HCT116 (cell line): Measurements from ENCODE around the gene ZNF26. TPM values are rescaled to one million over a fixed set of nuclear protein-coding genes. Genes with fewer than 3 reads are reported as not detected.
"Not testable (repeated sequence)": the region's sequence is repeated elsewhere in the genome, so short reads cannot be mapped to it uniquely, and the experiment has no call there.

Source experiments
- ATAC-seq: fragments of 200-7000 bp; cut with Tn5 transposase; 2 replicates; pipeline ENCODE4 v1.9.1; 2020; ENCODE audit warnings: mild to moderate bottlenecking, moderate library complexity
- BruUV-seq: library from RNA; stranded (reverse); fragments of 400-500 nt; replicated peaks from 2 replicates; lab custom pipeline; 2021; lab: Mats Ljungman, UMichigan
- CTCF ChIA-PET: fragments of 300-600 bp; sonication (Branson Sonifier 250); formaldehyde crosslinking; loops from one replicate; lab custom pipeline; 2021; ENCODE audit warnings: antibody characterized with exemption; lab: Charles Lee
- POLR2A ChIA-PET: fragments of 300-600, 350-600 bp; sonication (Branson Sonifier 250); formaldehyde crosslinking; loops from one replicate; lab custom pipeline; 2021; ENCODE audit warnings: antibody characterized with exemption; lab: Charles Lee
- RAD21 ChIA-PET, 2 experiments: fragments of 300-600 bp; sonication (Branson Sonifier 250); formaldehyde crosslinking; loops; one replicate each; lab custom pipeline; 2023; ENCODE audit warnings: low total read pairs in 2 of 2; ENCODE audit not compliant: uncharacterized antibody in 2 of 2, unreplicated experiment in 2 of 2, low non-redundant PET in 1 of 2; lab: Charles Lee
- DNase-seq: peaks from one replicate; pipeline ENCODE4 v3.0.0-alpha.2; 2010; ENCODE audit warnings: low read depth, low spot score
- H2AFZ ChIP-seq: fragments of 200-600 bp; shearing (Covaris generic), sonication (generic); 2 replicates; pipeline ENCODE4 v1.6.1; 2017; ENCODE audit warnings: low read depth, mixed run types, mixed read lengths, antibody characterized with exemption, low read length; ENCODE audit not compliant: poor library complexity, severe bottlenecking
- H3K27ac ChIP-seq: 2 replicates; pipeline ENCODE4 v1.5.1; 2012; ENCODE audit warnings: low read depth, low read length
- H3K27me3 ChIP-seq: fragments of 200-600 bp; sonication (generic); 2 replicates; pipeline ENCODE4 v1.6.1; 2016; ENCODE audit warnings: mixed run types, low read length, mixed read lengths; ENCODE audit not compliant: insufficient read depth
- H3K36me3 ChIP-seq, 2 experiments: fragments of 200-500 bp in 1 of 2; fragments of 200-600 bp in 1 of 2; sonication (Bioruptor generic) in 1 of 2; sonication (generic) in 1 of 2; 2 replicates each; pipeline versions ENCODE4 v1.5.1 to v1.6.1; 2014 to 2016; ENCODE audit warnings: low read length in 2 of 2, inconsistent platforms in 1 of 2, mixed read lengths in 1 of 2, mixed run types in 1 of 2; ENCODE audit not compliant: insufficient read depth in 2 of 2, control insufficient read depth in 1 of 2
- H3K4me1 ChIP-seq, 2 experiments: fragments of 200-600 bp in 1 of 2; sonication (generic) in 1 of 2; 2 replicates each; pipeline versions ENCODE4 v1.5.1 to v1.6.1; 2012 to 2017; ENCODE audit warnings: low read length in 2 of 2, inconsistent platforms in 1 of 2, mild to moderate bottlenecking in 1 of 2, mixed read lengths in 1 of 2, mixed run types in 1 of 2, moderate library complexity in 1 of 2; ENCODE audit not compliant: insufficient read depth in 2 of 2, control insufficient read depth in 1 of 2
- H3K4me2 ChIP-seq: fragments of 200-600 bp; sonication (generic); 2 replicates; pipeline ENCODE4 v1.6.1; 2017; ENCODE audit warnings: mixed run types, low read length, mixed read lengths
- H3K4me3 ChIP-seq, 2 experiments: fragments of 200-600 bp in 1 of 2; sonication (generic) in 1 of 2; replicated peaks in 1 of 2; 2 replicates each; pipeline ENCODE4 v1.5.1; 2011 to 2016; ENCODE audit warnings: low read length in 2 of 2, control low read depth in 1 of 2, low read depth in 1 of 2, mild to moderate bottlenecking in 1 of 2, mixed read lengths in 1 of 2, mixed run types in 1 of 2
- H3K79me2 ChIP-seq: fragments of 200-600 bp; sonication (generic); 2 replicates; pipeline ENCODE4 v1.6.1; 2017; ENCODE audit warnings: mild to moderate bottlenecking, mixed run types, low read length, moderate library complexity, mixed read lengths; ENCODE audit not compliant: insufficient read depth
- H3K9ac ChIP-seq: fragments of 200-600 bp; sonication (generic); 2 replicates; pipeline ENCODE4 v1.6.1; 2016; ENCODE audit warnings: low read length, mixed read lengths
- H3K9me2 ChIP-seq: fragments of 200-600 bp; sonication (generic), shearing (Covaris generic); 2 replicates; pipeline ENCODE4 v1.6.1; 2017; ENCODE audit warnings: mixed run types, mild to moderate bottlenecking, moderate library complexity; ENCODE audit not compliant: insufficient read depth
- H3K9me3 ChIP-seq, 2 experiments: fragments of 200-500 bp in 1 of 2; fragments of 200-600 bp in 1 of 2; sonication (Bioruptor generic) in 1 of 2; sonication (generic) in 1 of 2; 2 replicates each; pipeline ENCODE4 v1.6.1; 2014 to 2017; ENCODE audit warnings: low read length in 2 of 2, mixed read lengths in 2 of 2, inconsistent platforms in 1 of 2, low read depth in 1 of 2, mild to moderate bottlenecking in 1 of 2, mixed run types in 1 of 2, moderate library complexity in 1 of 2; ENCODE audit not compliant: control insufficient read depth in 1 of 2, insufficient read depth in 1 of 2
- H4K20me1 ChIP-seq: fragments of 200-600 bp; sonication (generic), shearing (Covaris generic); 2 replicates; pipeline ENCODE4 v1.6.1; 2017; ENCODE audit warnings: mixed run types, mild to moderate bottlenecking, moderate library complexity; ENCODE audit not compliant: insufficient read depth
- EGR1 ChIP-seq: IDR thresholded peaks from 2 replicates; pipeline ENCODE4 v1.6.1; 2012; ENCODE audit warnings: low read depth
- ELF1 ChIP-seq: IDR thresholded peaks from 2 replicates; pipeline ENCODE4 v1.6.1; 2012; ENCODE audit warnings: low read depth, borderline replicate concordance
- EZH2 ChIP-seq: fragments of 200-600 bp; sonication (generic); IDR thresholded peaks from 2 replicates; pipeline ENCODE4 v1.6.1; 2017; ENCODE audit warnings: antibody characterized with exemption, mixed run types
- EZH2phosphoT487 ChIP-seq: fragments of 200-600 bp; IDR thresholded peaks from 2 replicates; pipeline ENCODE4 v1.6.1; 2018; ENCODE audit warnings: antibody characterized with exemption, borderline replicate concordance
- FOSL1 ChIP-seq: IDR thresholded peaks from 2 replicates; pipeline ENCODE4 v1.6.1; 2012; ENCODE audit warnings: low read depth
- RAD21 ChIP-seq: IDR thresholded peaks from 2 replicates; pipeline ENCODE4 v1.6.1; 2012; ENCODE audit warnings: low read depth, mild to moderate bottlenecking
- SRF ChIP-seq: IDR thresholded peaks from 2 replicates; pipeline ENCODE4 v1.6.1; 2012; ENCODE audit warnings: low read depth
- intact Hi-C: fragments of 100-400 bp; cut with micrococcal nuclease; formaldehyde crosslinking; loops from 2 replicates; pipeline ENCODE4 v1.10.0; 2022
- total RNA-seq: library from RNA; stranded (reverse); gene quantifications from one replicate; pipeline ENCODE4 v1.2.1, GENCODE V29; 2021; ENCODE audit not compliant: unreplicated experiment
- TF ChIP-seq, protein P1 (sequence below), 3 experiments: fragments of 200-600 bp in 1 of 3; sonication (generic) in 1 of 3; IDR thresholded peaks in 2 of 3; conservative IDR thresholded peaks in 1 of 3; 2 replicates each; pipeline ENCODE4 v1.5.1; 2012 to 2017; ENCODE audit warnings: low read depth in 2 of 3, low read length in 2 of 3, antibody characterized with exemption in 1 of 3, borderline replicate concordance in 1 of 3, control low read depth in 1 of 3, mild to moderate bottlenecking in 1 of 3, mixed read lengths in 1 of 3, mixed run types in 1 of 3, moderate library complexity in 1 of 3; ENCODE audit not compliant: insufficient read depth in 1 of 3
- TF ChIP-seq, protein P2 (sequence below): IDR thresholded peaks from 2 replicates; pipeline ENCODE4 v1.6.1; 2012; ENCODE audit warnings: low read depth

ZNF26 gene
- total RNA-seq, 1 experiment from 2014 or later = 4.4 TPM

DNA sequence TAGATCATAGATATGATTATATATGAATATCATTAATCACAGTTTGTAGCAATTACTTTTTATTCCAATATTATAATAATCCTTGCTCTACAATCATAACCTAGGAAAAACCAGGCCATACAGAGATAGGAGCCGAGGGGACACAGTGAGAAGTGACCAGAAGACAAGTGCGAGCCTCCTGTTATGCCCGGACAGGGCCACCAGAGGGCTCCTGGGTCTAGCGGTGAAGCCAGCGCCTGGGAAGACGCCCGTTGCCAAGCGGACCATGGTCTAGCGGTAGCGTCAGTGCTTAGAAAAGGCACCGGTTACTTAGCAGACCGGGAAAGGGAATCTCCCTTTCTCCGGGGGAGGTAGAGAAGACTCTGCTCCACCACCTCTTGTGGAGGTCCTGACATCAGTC lies 9.3 kb upstream of the ZNF26 start:
- DNase-seq, H2AFZ ChIP-seq, H3K9me3 ChIP-seq, intact Hi-C loops, H3K9me2 ChIP-seq, BruUV-seq, H3K27me3 ChIP-seq, H3K79me2 ChIP-seq, ATAC-seq, CTCF ChIA-PET, H3K4me1 ChIP-seq, H3K4me2 ChIP-seq, POLR2A ChIA-PET, H4K20me1 ChIP-seq, H3K9ac ChIP-seq, H3K36me3 ChIP-seq, RAD21 ChIA-PET, H3K4me3 ChIP-seq, H3K27ac ChIP-seq: not testable (repeated sequence)
- TF ChIP-seq, protein P1, sequence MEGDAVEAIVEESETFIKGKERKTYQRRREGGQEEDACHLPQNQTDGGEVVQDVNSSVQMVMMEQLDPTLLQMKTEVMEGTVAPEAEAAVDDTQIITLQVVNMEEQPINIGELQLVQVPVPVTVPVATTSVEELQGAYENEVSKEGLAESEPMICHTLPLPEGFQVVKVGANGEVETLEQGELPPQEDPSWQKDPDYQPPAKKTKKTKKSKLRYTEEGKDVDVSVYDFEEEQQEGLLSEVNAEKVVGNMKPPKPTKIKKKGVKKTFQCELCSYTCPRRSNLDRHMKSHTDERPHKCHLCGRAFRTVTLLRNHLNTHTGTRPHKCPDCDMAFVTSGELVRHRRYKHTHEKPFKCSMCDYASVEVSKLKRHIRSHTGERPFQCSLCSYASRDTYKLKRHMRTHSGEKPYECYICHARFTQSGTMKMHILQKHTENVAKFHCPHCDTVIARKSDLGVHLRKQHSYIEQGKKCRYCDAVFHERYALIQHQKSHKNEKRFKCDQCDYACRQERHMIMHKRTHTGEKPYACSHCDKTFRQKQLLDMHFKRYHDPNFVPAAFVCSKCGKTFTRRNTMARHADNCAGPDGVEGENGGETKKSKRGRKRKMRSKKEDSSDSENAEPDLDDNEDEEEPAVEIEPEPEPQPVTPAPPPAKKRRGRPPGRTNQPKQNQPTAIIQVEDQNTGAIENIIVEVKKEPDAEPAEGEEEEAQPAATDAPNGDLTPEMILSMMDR (IDR thresholded peaks at IDR 0.05 in 2 of 3, conservative IDR thresholded peaks at IDR 0.05 in 1 of 3; ENCODE audit: borderline replicate concordance in 1 of 3, insufficient read depth in 1 of 3, low read depth in 2 of 3, low read length in 2 of 3) = peak in 2 of 3 experiments; percentile 22 to 29; a peak in 4 of 6 replicates
- TF ChIP-seq RAD21 = peak; percentile 34; the same call in 1 of the 2 replicates

DNA sequence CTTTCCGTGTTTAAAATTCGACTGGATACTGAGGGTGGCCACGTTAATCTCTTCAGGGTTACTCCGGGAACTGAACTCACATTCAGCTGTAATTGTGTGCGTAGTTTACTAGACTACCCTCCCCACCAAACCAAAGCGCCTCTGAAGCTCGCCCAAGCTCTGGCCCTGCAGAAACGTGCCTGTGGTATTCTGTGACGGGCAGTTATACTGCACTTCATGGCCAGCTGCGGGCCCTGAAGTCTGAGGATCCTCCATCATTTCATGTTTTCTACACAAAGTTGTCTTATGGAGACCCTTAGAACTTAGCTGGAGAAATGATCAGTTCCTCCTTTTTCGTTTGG lies 688 bp downstream of the ZNF26 start:
- DNase-seq = no peak
- H3K9me2 ChIP-seq = no peaks in the 10 kb centered on the region
- peaks cover 15% of the 10 kb centered on the region for H3K79me2 ChIP-seq
- peak overlapping the region; percentile 48; the same call in 1 of the 2 replicates for H3K27ac ChIP-seq
- no peaks in the 10 kb centered on the region for H3K27me3 ChIP-seq
- peaks cover 12 to 19% of the 10 kb centered on the region in 2 experiments; a peak in 2 of 4 replicates for H3K9me3 ChIP-seq
- H3K9ac ChIP-seq = peak overlapping the region; percentile 50
- intact Hi-C loops = loop anchor here (2.0 kb wide), 1 partner anchor 50 kb away; the partner anchor contains the start of gene ZNF84
- 0 out of 4 replicates have a peak, but pooled peaks cover 0 to 3% of the 10 kb centered on the region in 2 experiments for H3K4me1 ChIP-seq
- ChIA-PET RAD21 (no interaction called here), POLR2A (no interaction called here), CTCF (no interaction called here)
- H2AFZ ChIP-seq = no peak overlapping the region
- H3K36me3 ChIP-seq = no peaks in the 10 kb centered on the region
- peak; percentile 27 for ATAC-seq
- no peaks in the 10 kb centered on the region for H4K20me1 ChIP-seq
- H3K4me2 ChIP-seq = peak overlapping the region; percentile 68
- no TSS peak for BruUV-seq
- no peak for TF ChIP-seq ELF1
- TF ChIP-seq EZH2phosphoT487 = no peak
- TF ChIP-seq SRF = no peak
- no peak for TF ChIP-seq EZH2
- 0 out of 2 replicates have a peak, but pooled peaks have one; percentile 7 for TF ChIP-seq EGR1
- TF ChIP-seq RAD21 = no peak
- TF ChIP-seq, protein P2, sequence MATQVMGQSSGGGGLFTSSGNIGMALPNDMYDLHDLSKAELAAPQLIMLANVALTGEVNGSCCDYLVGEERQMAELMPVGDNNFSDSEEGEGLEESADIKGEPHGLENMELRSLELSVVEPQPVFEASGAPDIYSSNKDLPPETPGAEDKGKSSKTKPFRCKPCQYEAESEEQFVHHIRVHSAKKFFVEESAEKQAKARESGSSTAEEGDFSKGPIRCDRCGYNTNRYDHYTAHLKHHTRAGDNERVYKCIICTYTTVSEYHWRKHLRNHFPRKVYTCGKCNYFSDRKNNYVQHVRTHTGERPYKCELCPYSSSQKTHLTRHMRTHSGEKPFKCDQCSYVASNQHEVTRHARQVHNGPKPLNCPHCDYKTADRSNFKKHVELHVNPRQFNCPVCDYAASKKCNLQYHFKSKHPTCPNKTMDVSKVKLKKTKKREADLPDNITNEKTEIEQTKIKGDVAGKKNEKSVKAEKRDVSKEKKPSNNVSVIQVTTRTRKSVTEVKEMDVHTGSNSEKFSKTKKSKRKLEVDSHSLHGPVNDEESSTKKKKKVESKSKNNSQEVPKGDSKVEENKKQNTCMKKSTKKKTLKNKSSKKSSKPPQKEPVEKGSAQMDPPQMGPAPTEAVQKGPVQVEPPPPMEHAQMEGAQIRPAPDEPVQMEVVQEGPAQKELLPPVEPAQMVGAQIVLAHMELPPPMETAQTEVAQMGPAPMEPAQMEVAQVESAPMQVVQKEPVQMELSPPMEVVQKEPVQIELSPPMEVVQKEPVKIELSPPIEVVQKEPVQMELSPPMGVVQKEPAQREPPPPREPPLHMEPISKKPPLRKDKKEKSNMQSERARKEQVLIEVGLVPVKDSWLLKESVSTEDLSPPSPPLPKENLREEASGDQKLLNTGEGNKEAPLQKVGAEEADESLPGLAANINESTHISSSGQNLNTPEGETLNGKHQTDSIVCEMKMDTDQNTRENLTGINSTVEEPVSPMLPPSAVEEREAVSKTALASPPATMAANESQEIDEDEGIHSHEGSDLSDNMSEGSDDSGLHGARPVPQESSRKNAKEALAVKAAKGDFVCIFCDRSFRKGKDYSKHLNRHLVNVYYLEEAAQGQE = no peak
- TF ChIP-seq FOSL1 = no peak
- TF ChIP-seq, all 23 proteins: peak for 1
- peak overlapping the region; percentile 64 to 70 for H3K4me3 ChIP-seq
